Stimulated activated CD4-positive, alpha-beta T cell treated with anti-CD3 and anti-CD28 coated beads, Interleukin-15, amount 100 ng/mL, for 1 hour (primary cell): Measurements from ENCODE around the gene KHK.
"Not testable (repeated sequence)": the region's sequence is repeated elsewhere in the genome, so short reads cannot be mapped to it uniquely, and the experiment has no call there.

ENCODE experiments used
- DNase-seq, 2 donors: peaks; one replicate each; pipeline ENCODE4 v3.0.0-alpha.2; 2020; ENCODE audit warnings: low read depth in 1 of 2, low spot score in 1 of 2

Gene KHK

GRCh38 chr2:27095745-27096651, 9.4 kb downstream of the KHK start:
- no peak for DNase-seq

DNA sequence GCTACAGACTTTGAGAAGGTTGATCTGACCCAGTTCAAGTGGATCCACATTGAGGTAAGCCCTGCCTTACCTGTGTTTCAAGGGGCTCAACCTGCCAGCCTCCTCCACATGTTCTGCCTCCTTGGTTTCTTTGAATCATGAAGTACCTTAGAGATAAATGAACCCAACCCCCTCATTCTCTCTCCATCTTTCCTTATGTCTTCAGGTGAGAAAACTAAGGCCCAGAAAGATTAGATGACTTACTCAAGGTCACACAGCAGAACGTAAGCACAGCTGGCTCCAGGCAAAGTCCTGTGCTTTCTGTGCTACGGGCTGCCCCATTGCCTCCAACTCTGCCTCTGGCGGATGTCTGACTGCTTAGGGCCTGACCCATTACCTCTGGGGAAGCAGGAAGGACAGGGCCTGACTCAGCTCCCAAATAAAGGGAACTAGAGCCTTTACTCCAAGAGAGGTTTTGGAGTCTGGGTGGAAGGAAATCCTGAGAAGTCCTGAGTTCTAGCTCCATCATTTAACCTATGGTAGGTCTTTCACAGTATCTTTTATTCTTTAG, 10.3 kb downstream of the KHK start:
- DNase-seq, result no peak

- no peak for DNase-seq
Observed at GRCh38 chr2:27097341-27097740, 10.8 kb downstream of the KHK start.

DNA sequence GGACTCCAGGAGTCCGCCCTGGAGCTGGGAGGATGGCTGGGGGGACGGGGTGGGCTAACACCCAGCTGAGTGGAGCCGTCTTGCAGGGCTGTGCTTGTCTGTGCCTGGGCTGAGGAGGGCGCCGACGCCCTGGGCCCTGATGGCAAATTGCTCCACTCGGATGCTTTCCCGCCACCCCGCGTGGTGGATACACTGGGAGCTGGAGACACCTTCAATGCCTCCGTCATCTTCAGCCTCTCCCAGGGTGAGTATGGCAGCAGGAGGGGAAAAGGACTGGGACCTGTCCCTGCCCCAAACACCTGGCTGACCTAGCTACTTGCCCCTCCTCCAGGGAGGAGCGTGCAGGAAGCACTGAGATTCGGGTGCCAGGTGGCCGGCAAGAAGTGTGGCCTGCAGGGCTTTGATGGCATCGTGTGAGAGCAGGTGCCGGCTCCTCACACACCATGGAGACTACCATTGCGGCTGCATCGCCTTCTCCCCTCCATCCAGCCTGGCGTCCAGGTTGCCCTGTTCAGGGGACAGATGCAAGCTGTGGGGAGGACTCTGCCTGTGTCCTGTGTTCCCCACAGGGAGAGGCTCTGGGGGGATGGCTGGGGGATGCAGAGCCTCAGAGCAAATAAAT, 12.9 kb downstream of the KHK start:
- DNase-seq, result no peak

- no peak for DNase-seq
Observed at GRCh38 chr2:27100036-27100435, 13.5 kb downstream of the KHK start.

DNA sequence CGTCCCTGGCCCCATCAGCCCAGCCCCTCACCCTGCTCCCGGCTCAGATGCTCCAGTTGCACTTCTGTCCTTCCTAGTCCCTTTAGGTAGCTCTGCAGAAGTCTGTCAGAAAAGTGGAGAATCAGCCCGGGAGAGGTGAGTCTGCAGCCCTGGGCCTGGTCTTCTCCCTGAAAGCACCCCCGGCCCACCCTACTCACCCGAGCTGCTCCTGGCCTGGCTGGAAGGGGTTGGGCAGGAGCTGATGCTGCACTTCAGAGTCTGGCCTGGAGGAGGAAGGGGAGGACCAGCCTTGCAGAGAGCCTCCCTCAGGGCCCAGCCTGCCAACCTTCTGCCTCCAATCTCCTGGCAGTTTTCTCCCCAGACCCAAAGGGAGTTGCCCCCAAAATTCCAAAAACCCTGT, 15.8 kb downstream of the KHK start:
- no peak for DNase-seq

- DNase-seq, result no peak
Observed at GRCh38 chr2:27105981-27106380, 19.4 kb downstream of the KHK start.

DNA sequence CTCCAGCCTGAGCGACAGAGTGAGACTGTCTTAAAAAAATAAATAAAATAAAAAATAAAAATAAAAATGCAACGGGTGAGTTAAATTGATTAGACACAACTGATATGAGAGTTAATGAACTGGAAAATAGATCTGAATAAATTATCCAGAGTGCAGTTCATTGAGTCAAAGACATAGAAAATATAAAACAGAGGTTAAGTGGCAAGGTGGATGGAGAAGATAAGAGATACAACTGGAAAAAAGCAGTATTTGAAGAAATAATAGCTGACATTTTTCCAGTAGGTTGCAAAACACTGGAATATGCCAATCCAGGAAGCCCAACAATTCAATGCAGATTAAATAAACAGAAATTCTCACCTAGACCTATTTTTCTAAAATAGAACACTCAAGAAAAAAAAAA, 21.6 kb downstream of the KHK start:
- no peak for DNase-seq

DNA sequence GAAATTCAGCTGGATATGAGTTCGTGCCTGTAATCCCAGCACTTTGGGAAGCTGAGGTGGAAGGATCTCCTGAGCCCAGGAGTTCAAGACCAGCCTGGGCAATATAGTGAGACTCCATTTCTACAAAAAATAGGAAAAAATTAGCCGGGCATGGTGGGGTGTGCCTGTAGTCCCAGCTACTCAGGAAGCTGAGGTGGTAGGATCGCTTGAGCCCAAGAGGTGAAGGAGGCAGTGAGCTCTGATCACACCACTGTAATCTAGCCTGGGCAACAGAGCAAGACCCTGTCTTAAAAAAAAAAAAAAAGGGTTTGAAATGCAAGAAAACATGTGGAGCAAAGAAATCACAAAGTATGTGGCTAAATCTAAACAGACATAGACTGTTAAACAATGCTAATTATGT, 22.5 kb downstream of the KHK start:
- DNase-seq, result no peak

DNA sequence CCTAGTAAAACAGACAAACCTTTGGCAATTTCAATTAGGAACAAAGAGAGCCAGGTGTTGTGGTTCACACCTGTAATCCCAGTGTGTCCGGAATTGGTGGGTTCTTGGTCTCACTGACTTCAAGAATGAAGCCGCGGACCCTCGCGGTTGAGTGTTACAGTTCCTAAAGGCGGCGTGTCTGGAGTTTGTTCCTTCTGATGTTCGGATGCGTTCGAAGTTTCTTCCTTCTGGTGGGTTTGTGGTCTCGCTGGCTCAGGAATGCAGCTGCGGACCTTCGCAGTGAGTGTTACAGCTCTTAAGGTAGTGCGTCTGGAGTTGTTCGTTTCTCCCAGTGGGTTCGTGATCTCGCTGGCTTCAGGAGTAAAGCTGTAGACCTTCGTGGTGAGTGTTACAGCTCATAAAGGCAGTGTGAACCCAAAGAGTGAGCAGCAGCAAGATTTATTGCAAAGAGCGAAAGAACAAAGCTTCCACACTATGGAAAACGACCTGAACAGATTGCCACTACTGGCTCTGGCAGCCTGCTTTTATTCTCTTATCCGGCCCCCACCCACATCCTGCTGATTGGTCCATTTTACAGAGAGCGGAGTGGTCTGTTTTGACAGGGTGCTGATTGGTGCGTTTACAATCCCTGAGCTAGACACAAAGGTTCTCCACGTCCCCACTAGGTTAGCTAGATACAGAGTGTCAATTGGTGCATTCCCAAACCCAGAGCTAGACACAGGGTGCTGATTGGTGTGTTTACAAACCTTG, 24.2 kb downstream of the KHK start:
- DNase-seq, result not testable (repeated sequence)

- not testable (repeated sequence) for DNase-seq
Observed at GRCh38 chr2:27111392-27112078, 25.0 kb downstream of the KHK start.

DNA sequence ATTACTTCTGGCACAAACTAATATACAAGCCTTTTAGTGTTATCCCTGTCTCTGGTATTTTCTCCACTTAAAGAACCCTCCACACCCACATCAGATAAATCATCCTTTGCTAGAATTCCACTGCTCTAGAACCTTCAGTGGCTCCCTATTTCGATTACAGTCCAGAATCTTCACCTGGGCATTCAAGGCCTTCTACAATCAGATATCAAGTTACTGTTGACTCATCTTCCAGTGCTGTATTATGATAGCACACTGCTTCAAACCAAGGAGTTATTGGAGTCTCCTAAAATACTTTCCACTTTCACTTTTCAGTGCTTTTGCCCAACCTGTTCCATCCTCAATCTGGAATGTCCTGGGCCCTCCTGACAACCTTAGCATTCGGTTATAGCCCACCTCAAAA, 28.9 kb downstream of the KHK start:
- DNase-seq, result no peak

DNA sequence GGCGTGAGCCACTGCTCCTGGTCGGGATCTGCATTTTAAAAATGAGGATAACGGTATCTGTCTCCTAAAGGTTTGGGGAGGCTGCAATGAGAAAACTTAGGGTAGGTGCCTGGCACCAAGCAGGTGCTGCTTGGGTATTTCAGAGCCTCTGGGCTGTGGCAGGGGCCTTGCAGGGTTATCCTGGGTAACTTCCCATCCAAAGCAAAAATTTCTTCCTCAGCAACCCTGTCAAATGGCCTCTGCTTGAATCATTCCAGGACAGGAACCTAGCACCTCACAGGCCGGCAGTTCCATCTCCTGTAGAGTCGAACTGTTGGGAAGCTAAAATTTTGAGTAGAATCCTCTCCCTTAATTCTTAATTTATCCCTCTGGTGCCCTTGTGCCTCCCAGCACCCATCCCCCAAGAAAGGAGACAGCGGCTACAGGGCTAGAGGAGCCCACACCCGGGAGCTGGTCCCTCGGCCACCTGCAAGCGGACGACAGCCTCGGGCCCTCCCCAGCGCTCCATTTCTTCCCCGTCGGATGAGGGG, 31.5 kb downstream of the KHK start:
- DNase-seq, result no peak

DNA sequence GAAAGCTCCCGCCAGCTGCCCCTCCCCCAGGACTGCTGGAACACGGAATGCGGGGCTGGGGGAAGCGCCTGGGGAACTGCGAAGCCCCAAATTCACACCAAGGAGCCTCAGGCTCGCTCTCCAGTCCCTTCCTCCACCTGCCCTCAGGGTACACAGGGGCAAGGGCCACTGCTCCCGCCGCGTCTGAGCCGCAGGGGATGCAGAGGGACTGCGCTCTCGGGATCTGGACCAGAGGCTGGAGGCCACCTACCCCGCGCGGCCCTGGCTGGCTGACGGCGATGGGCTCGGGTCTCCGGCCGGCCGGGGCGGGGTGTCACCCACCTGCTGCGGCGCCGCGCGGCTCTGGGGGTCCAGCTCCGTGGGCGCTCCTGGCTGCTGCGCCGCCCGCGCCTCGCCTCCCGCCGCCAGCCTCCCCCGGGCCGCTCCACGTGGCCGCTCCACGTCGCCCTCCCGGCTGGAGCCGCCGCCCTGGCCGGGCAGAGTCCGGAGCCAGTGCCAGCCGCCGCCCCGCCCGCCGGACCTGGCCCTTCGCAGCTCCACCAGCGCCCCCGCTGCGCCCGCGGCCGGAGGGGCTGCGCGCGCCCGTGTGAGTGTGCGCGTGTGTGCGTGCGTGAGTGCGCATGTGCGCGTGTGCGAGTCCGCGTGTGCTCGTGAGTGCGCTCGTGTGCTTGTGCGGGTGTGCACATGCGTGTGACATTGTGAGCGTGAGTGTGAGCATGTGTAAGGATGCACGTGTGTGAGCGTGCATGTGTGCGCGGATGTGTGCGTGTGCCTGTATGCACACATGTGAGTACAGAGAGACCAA, 32.2 kb downstream of the KHK start, which contains the start of gene CGREF1:
Gene CGREF1, minus strand, starts transcription at position 604 of the 805 bp plus-strand sequence. CDS start 14,762 bp downstream, outside the sequence.
- no peak for DNase-seq

DNA sequence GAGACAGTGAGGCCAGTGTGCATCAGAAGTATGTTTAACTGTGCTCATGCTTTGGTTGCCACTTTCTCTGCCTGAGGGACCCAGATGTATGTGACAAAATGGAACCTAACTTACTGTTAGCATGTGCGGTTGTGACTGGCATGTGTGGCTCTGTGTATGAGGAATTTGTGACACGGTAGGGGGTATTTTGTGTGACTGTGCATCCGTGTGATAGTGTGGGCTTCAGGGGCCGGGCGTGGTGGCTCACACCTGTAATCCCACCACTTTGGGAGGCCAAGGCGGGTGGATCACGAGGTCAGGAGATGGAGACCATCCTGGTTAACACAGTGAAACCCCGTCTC, 32.7 kb downstream of the KHK start:
- not testable (repeated sequence) for DNase-seq

DNA sequence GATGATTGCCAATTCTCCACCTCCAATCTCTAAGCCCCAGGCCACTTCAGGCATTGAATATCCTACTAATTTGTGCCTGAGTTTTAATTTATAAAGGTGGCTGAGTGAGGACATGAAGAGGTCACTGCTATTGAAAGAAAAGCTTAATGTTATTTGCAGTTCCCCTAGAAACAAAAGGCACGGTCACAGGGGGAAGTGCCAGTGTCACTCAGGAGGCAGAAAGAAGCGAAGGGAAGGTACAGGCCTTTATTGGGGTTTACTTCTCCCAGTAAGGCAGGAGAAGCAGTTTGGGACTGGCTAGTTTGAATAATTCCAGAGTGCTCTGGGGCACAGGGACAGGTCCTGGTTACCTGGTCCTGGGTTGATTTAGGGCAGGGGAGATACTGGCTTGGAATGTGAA, 35.3 kb downstream of the KHK start:
- no peak for DNase-seq

GRCh38 chr2:27122791-27123190, 36.2 kb downstream of the KHK start:
- no peak for DNase-seq

GRCh38 chr2:27123302-27124150, 37.0 kb downstream of the KHK start, which contains the start of gene ABHD1:
TSS of gene ABHD1 (plus strand) at chr2:27123815. CDS start at chr2:27123949, 134 bp downstream.
- peak; percentile 30 to 52 for DNase-seq

GRCh38 chr2:27125104-27125503, 38.5 kb downstream of the KHK start:
- DNase-seq, result no peak
